BE2C (cell line): Measurements from ENCODE around the gene TYW5.

Experiments
- DNase-seq: peaks from one replicate; pipeline ENCODE4 v3.0.0-alpha.2; 2020
- H3K27me3 ChIP-seq: fragments of 250-450 bp; sonication (Bioruptor Pico); 2 replicates; pipeline ENCODE4 v1.5.1; 2020; ENCODE audit warnings: mild to moderate bottlenecking
- H3K36me3 ChIP-seq: fragments of 250-450 bp; sonication (Bioruptor Pico); 2 replicates; pipeline ENCODE4 v1.5.1; 2020; ENCODE audit warnings: mild to moderate bottlenecking
- H3K4me1 ChIP-seq: fragments of 250-450 bp; sonication (Bioruptor Pico); 2 replicates; pipeline ENCODE4 v1.5.1; 2020
- H3K4me3 ChIP-seq: 2 replicates; pipeline ENCODE4 v1.5.1; 2011; ENCODE audit warnings: low read depth, low read length
- H3K9me3 ChIP-seq: fragments of 250-450 bp; sonication (Bioruptor Pico); 2 replicates; pipeline ENCODE4 v1.5.1; 2020
- TF ChIP-seq, protein P1 (sequence below): IDR thresholded peaks from 2 replicates; pipeline ENCODE4 v1.5.1; 2012; ENCODE audit warnings: mild to moderate bottlenecking, low read depth, low read length

TYW5 gene

DNA sequence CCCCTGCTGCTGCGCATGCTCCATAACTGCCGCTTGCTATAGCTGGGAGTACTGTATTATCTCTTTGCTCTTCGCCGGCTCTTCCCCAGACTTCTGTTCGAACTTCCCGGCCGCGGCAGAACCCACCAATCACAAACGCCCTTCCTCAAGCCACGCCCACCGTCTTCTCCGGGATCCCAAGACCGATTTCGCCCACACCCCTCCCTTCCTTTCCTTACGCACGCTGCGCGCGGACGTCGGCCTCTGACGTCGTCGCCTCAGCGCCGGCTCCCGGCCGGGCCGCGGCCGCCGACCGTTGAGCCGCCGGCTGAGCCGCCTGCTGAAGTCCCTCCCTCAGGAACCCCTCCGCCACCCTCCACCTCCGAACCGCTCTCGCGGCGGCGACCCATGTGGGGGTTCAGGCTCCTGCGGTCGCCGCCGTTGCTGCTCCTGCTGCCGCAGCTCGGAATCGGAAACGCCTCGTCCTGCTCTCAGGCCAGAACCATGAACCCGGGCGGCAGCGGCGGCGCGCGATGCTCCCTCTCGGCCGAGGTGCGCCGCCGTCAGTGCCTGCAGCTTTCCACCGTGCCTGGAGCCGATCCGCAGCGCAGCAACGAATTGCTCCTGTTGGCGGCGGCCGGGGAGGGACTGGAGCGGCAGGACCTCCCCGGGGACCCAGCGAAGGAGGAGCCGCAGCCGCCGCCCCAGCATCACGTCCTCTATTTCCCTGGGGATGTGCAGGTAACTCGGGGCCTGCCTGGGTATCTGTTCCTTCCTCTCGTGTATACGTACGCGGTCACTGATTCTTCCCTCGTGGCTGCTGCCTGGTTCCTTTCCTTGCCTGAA lies 44.0 kb downstream of the TYW5 start, which contains the start of gene C2orf69:
Gene C2orf69, plus strand, starts transcription at position 242 of the 825 bp plus-strand sequence. Its CDS starts 146 bp downstream, at position 388.
- Histone ChIP-seq H3K36me3 (peaks cover 3% of the 10 kb centered on the region), H3K4me3 (peak within 1 kb of the TSS; percentile 78), H3K9me3 (no peaks in the 10 kb centered on the region), H3K4me1 (no peaks in the 10 kb centered on the region), H3K27me3 (no peaks in the 10 kb centered on the region)
- TF ChIP-seq, protein P1, sequence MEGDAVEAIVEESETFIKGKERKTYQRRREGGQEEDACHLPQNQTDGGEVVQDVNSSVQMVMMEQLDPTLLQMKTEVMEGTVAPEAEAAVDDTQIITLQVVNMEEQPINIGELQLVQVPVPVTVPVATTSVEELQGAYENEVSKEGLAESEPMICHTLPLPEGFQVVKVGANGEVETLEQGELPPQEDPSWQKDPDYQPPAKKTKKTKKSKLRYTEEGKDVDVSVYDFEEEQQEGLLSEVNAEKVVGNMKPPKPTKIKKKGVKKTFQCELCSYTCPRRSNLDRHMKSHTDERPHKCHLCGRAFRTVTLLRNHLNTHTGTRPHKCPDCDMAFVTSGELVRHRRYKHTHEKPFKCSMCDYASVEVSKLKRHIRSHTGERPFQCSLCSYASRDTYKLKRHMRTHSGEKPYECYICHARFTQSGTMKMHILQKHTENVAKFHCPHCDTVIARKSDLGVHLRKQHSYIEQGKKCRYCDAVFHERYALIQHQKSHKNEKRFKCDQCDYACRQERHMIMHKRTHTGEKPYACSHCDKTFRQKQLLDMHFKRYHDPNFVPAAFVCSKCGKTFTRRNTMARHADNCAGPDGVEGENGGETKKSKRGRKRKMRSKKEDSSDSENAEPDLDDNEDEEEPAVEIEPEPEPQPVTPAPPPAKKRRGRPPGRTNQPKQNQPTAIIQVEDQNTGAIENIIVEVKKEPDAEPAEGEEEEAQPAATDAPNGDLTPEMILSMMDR, result no peak
- DNase-seq, result peak; percentile 98

- Histone ChIP-seq H3K36me3 (no peaks in the 10 kb centered on the region; the same call in 1 of the 2 replicates), H3K9me3 (no peaks in the 10 kb centered on the region), H3K4me1 (no peaks in the 10 kb centered on the region), H3K27me3 (no peaks in the 10 kb centered on the region), H3K4me3 (peak overlapping the region; percentile 78)
- no peak for DNase-seq
- TF ChIP-seq, protein P1, result no peak
Observed at GRCh38 chr2:199910338-199911051, 44.8 kb downstream of the TYW5 start.

DNA sequence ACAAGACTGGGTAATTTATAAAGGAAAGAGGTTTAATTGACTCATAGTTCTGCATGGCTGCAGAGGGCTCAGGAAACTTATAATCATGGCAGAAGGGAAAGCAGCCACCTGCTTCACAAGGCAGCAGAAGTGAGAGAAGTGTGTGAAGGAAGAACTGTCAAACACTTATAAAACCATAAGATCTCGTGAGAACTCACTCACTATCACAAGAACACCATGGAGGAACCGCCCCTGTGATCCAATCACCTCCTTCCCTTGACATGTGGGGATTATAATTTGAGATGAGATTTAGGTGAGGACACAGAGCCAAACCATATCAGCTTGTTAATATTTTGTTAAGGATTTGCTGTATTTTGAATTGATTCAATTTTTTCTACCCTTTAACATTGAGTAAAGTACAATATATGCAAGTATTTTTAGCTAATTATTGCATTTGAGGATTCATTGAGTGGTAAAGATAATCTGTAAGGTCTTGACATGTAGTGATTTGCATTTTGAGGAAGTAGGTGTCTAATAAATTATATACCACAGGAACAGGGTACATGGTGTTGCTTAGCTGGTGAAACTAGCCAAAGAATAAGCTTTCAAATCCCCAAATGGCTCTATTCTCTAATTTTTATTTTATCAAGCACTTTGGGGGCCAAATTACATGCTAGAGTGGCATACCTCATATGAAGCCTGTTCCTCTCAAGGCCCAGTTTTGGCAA lies 48.1 kb downstream of the TYW5 start:
- no peak overlapping the region for H3K4me3 ChIP-seq
- TF ChIP-seq, protein P1, result no peak
- H3K27me3 ChIP-seq, result no peaks in the 10 kb centered on the region
- no peak for DNase-seq
- H3K4me1 ChIP-seq, result no peaks in the 10 kb centered on the region
- H3K9me3 ChIP-seq, result no peaks in the 10 kb centered on the region
- H3K36me3 ChIP-seq, result no peaks in the 10 kb centered on the region

DNA sequence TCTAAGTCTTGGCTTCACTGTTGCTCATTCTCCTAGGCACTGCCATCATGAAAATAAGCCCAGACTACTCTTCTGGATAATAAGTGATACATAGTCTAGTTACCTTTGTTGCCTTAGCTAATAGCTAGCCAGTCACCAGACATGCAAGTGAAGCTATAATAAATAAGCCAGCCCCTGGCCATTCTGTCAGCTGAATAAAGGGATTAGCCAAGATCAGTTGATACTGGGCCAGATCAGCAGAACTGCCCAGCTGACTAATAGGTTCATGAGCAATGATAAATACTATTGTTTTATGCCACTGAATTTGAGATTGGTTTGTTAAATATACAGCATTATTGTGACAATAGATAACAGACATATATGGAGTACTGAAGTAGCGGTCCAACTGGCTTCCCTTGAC lies 52.2 kb downstream of the TYW5 start:
- Histone ChIP-seq H3K4me1 (no peaks in the 10 kb centered on the region), H3K27me3 (no peaks in the 10 kb centered on the region), H3K36me3 (no peaks in the 10 kb centered on the region), H3K9me3 (no peaks in the 10 kb centered on the region), H3K4me3 (no peak overlapping the region)
- TF ChIP-seq, protein P1, result no peak
- DNase-seq, result peak; percentile 15

DNA sequence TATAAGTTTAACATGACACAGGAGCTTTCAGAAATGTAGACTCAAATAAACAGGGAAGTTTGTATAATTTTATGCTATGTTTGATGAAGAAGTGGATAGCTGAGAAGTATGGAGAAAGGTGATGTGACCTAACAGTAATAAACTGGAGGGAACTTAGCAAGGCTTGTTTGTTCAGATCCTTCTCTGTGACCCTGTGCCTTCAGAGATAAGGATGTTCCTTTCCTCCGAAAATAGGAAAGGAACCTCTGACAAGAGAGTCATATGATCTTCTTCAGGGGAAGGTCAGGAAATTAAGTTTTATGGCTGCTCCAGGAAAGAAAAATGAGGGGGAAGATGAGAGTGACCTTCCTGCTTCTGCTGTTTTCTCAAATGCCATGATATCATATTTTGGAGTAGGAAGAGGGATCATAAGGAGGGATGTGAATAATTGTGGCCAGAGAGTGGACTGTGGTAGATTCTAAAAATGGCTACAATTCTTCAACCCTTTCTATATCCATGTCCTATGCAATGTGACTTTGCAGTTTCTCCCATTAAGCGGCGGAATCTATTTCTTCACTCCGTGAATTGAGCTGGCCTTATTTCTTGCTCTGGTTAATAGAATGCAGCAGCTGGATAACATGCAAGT lies 52.7 kb downstream of the TYW5 start:
- Histone ChIP-seq H3K27me3 (no peaks in the 10 kb centered on the region), H3K9me3 (no peaks in the 10 kb centered on the region), H3K36me3 (no peaks in the 10 kb centered on the region), H3K4me3 (no peak overlapping the region), H3K4me1 (no peaks in the 10 kb centered on the region)
- DNase-seq, result no peak
- TF ChIP-seq, protein P1, result no peak
